ENCODE data around the gene CCND2. TPM values are rescaled to one million over a fixed set of nuclear protein-coding genes. Genes with fewer than 3 reads are reported as not detected.

Gene CCND2
- polyA plus RNA-seq, 1 donor, result 71.3 TPM

DNA sequence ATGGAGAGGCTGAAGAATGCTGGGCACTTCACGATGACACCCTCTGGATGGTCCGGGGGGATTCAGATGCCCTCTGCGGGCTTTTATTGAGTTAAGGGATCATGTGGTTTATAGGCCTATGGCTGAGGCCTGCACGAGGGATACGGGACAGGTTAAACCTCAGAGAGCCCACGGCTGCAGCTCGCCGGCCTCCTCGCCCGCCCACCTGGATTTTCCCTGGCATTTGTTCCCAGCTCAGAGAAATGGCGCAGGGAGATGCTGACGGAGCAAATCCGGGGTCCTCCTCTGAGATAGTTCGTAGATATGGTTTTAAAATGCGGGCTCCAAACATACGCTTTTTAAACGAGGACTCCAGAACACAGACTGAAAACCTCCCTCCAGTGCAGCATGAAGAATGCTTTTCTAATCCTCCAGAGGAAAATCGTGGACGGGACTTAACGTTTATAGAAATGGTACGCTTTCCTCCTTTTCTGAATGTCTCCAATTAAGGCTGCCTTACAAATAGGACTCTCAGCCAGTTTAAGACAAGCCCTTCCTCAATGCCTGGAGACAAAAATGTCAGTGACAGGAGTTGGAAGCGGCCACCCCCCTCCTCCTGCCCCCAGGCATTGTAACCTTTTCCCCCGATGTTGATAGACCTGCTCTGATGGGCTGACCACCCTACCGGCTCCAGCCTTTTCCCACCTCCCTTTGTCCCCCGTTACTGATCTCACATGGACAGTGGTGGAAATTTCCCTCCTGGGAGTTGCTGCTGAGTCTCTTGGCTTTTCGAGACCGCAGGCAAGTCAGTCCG is 16.6 kb downstream of the CCND2 start:
- DNase-seq, result no peak

DNA sequence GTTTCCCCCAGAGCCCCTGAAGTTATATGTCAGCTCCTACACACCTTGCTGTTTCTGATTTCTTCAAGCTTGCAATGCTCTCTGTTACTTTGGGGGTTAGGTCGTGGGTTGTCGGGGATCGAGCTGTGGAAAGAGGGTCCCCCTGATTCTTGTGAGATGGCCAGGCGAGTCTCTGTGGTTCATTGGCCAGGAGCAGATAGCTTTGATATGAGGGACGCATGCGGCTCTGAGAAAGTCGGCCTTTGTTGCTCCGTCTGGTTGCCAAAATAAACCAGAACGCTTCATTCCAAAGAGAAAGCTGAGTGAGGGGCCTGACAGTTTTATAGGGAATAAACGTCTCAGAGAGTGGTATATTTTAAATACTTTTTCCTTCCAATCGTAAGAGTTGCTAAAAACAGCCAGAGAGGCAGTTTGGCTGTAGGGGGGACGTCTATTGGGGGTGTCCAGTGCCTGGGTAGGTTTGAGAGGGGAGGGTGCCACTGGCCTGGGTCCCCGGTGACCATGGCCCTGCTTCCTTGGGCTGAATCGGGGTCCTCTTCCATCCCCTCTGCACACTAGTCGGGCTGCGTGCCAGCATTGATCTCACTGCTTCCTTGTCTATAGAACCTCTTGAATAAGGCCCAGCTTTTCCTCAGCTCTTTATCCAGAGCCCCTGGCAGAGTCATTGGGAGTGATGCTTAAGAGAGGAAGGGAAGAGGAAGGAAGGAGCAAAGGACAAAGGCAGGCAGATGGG is 18.9 kb downstream of the CCND2 start:
- DNase-seq, result peak; percentile 40

DNA sequence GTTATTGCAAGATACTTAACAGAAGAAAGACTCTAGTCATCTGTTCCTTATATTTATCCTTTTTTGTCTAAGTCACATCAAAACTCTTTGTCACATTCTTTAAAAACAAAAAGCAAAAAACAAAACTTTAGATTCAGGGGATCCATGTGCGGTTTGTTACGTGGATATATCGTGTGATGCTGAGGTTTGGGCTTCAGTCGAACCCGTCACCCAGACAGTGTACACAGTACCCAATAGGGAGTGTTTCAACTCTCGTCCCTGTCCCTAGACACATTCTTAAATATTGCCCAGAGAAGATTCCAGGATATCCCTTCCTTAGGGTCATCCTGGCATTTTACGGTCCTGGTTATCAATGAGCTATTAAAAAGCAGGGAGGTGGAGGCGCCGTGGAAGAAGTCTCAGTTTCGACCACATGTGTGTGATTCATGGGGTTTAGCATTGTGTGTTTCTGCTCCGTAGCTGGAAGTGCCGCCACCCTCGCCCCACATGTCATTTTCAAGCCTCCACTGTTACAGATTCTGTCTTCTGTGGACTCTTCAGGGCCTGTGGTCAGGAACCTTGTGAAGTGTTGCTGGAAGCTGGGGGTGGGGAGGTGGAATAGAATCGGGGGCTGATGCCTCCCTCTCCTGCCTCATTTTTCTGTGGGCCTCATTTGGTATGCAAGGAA is 19.9 kb downstream of the CCND2 start:
- DNase-seq, result no peak

DNA sequence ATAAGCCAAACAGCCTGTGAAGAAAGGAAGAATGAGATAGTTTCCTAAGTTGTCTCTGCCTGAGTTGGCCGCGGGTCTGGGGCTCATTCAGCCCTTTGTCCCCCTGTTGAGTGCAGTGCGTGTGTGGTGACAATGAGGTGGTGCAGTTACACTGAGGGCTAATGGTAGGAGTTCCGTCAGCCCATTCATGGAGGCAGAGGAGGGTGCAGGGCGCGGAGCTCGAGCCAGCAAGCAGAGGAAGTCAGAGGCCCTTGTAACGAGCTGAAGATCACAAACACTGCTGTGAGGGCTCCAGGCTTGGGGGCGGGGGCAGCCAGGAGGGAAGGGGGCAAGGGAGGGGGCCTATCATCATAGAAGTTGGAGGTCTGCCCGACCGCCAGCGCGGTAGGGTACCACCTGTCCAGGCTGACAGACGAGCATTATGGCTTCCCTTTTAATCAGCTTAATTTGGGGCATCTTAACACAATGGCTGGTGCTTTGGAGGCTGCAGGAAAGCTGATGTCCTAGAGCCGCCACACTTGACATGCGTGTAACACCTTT is 20.5 kb downstream of the CCND2 start:
- DNase-seq, result no peak

DNA sequence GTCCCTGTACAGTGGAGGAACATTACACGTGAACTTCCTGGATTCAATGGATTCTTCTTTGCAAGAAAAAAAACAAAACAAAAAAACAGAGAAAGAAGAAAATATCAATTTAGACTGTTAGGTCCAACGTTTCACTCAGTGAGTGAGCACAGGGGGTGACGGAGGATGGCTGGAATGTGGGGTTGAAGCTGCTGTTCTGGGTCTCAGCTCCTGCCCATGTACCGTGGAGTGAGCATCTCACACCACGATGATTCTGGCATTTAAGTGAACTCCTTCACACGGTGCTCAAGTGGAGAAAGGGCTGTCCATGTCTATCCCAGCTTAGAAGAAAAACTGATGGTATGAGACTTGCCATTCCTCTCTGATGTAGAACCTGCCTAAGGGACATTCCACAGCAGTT is 23.2 kb downstream of the CCND2 start:
- no peak for DNase-seq

DNA sequence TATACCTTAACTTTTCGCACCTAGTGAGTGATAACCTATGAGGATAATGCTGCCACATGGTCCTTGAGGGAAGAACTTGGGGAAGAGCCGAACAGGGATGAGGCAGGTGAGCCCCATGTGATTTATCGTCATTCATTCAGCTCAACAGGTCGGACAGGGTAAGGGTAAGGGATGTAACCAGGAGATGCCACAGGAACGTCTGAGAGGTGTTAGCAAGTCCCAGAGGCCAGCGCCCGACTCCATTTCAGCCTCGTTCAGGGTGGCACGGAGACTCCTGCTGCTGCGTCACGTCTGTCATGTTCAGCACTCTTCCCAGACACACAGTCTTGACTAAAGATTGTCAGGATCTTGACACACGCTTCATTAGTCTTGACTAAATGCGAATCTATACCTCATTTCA is 24.1 kb downstream of the CCND2 start:
- DNase-seq, result no peak

DNA sequence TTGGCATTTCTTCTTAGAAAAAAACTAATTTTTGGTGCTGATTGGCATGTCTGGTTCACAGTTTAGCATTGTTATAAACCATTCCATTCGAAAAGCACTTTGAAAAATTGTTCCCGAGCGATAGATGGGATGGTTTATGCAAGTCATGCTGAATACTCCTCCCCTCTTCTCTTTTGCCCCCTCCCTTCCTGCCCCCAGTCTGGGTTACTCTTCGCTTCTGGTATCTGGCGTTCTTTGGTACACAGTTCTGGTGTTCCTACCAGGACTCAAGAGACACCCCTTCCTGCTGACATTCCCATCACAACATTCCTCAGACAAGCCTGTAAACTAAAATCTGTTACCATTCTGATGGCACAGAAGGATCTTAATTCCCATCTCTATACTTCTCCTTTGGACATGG is 27.3 kb downstream of the CCND2 start:
- DNase-seq, result no peak

DNA sequence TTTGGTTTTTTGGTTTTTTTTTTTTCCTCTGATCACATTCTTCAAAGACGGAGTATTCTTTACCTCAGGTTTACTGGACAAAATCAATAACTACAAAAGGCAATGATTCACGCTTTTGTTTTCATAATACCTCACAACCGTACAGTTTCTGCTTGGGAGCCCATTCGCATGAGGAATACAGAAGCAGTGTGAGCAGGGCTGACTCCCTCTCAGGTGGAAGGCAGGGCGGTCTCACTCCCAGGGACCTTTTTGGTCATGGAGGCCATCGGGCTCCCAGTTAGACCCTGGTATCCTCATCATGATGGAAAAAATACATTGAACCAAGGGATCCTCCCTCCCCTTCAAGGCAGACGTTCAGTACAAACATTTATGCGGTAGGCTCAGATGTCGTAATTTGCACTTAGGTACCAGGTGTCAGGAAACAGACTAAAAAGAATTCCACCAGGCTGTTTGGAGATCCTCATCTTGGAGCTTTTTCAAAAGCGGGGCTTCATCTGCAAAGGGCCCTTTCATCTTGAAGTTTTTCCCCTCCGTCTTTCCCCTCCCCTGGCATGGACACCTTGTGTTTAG is 28.5 kb downstream of the CCND2 start:
- no peak for DNase-seq

DNA sequence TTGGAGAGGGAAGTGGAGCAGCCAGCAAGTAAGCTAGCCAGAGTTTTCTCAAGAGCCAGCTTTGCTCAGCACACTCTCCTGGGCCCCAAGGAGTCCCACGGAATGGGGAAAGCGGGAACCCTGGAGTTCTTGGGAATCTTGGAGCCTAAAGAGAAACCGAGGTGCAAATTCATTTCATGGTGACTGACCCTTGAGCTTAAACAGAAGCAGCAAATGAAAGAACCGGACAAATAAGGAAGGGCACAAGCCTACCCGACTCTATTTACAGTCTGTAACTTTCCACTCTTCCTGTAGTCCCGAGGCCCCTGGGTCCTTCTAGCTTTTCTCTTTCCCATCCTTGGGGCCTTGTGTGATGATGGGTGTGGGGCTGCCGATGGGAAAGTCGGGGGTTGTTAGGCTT is 29.3 kb downstream of the CCND2 start:
- no peak for DNase-seq

DNA sequence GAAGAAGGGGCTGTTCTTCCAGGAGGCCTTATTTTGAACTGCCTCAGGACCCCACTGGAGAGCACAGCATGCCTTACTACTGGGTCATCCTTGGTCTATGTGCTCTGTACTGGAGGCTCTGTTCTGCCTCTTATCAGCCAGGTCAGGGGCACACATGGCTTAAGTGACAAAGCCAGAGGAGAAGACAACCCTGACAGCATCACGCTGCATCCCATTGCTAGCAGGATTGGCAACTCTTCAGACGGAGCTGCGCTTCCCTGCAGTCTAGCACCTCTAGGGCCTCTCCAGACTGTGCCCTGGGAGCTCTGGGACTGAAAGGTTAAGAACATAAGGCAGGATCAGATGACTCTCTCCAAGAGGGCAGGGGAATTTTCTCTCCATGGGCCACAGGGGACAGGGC is 30.2 kb downstream of the CCND2 start:
- DNase-seq, result no peak

DNA sequence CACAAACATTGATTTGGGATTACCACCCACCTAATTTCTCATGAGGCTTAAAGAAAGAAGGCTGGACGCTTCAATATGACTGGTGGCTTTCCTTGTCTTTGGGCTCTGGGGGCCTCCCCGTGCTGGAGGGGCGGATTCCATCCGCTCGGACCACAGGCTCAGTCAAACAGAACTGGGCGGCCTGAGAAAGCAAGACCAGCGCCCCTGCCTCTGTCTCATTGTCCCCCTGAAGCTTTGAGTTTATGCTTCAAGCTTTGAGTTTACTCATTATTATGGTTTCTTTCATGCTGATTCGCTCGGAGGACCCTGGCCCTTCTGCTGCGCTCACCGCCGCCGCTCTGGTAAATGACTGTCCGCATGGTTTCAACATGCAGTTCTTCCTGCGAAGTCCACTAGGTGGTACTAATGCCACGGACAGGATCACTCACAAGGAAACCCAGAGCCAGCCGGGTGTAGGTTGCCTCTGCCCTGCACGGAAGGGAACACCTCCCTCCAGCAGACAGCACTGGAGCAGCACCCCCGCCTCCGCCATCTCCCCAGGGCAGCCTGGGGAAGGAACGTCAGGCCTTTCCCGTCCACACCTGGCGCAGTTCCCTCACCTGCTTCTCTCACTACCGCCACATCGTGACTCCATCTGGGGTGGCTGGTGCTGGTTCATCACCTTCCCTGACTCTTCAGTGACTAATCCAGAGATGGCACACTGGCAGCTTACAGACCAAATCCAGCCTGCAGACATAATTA is 34.2 kb downstream of the CCND2 start:
- peak; percentile 84 for DNase-seq

DNA sequence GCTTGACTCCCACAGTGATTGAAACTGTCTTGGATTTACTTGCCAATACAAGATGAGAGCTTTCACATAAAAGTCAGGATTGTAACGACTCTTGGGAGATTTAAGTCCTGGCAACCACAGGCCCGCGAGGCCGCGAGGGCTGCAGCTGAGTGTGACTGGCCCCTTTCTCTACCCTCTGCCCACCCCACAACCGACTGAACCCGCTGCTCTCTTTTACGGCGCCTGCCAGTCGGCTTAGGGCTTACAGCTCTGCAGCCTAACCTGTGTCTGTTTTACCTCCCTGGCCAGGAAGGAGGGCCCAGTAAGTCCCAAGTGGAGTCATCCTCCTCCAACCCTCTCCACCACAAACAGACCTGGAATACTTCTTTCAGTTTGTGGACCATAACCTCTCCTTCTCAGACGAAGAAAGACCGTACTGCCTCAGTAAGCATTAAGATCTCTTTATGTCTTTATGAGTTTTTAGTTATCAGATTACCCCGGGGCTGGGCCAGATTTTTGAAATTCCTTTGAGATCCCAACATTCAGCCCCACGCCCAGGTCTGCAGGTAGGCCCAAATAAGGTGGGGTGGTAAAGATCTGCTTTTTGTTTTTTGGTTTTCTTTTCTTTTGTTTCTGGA is 34.9 kb downstream of the CCND2 start:
- DNase-seq, result no peak

DNA sequence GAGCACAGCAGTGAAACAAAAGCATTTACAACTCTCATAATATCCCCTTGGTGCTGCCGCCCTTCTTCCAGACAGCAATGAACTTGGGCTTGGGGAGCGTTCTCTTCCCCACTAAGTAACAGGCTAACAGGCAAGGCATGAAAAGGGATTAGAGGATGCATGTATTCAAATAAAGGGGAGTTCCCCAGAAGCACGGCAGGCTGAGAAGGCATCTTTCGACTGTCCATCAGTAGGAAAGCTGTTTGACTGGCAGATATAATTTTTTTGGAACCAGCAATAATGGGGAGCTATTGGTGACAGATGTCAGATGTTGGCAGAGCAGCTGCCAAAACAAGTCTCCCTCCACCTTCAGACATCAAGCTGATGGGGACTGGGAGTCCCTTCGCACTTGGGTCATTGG is 38.2 kb downstream of the CCND2 start:
- no peak for DNase-seq

DNA sequence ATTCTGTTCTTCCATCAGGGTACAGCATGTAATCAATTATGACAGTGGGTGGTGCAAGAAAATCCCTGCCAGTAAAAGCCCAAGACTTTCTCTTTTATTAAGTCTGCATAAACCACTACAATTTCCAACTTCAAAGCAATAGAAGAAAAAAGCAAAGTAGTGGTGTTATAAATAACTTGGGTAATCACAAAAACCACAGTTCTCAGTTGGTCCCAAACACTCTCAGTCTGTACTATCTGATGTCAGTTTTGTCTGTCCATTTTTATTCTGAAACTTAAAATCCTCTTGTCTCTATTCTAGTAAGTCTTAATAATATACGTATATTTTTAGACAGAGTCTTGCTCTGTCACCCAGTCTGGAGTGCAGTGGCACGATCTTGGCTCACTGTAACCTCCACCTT is 38.7 kb downstream of the CCND2 start:
- DNase-seq, result no peak

DNA sequence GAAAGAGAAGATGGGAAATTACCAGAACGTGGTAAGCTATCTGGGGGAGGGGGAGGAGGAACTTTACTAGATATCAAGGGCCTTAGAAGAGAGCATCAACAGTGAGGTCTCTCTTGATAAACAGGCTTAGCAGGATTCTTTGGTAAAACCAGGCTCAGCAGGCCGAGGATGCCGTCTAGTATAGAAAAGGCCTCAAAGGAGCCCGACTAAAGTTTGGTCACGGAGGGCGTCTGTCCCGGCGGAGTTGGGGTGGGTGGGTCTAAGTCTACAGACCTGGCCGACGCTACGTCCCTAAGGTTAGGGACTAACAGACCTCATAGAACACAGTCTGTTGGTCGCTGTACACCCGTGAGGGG is 46.9 kb downstream of the CCND2 start:
- no peak for DNase-seq

DNA sequence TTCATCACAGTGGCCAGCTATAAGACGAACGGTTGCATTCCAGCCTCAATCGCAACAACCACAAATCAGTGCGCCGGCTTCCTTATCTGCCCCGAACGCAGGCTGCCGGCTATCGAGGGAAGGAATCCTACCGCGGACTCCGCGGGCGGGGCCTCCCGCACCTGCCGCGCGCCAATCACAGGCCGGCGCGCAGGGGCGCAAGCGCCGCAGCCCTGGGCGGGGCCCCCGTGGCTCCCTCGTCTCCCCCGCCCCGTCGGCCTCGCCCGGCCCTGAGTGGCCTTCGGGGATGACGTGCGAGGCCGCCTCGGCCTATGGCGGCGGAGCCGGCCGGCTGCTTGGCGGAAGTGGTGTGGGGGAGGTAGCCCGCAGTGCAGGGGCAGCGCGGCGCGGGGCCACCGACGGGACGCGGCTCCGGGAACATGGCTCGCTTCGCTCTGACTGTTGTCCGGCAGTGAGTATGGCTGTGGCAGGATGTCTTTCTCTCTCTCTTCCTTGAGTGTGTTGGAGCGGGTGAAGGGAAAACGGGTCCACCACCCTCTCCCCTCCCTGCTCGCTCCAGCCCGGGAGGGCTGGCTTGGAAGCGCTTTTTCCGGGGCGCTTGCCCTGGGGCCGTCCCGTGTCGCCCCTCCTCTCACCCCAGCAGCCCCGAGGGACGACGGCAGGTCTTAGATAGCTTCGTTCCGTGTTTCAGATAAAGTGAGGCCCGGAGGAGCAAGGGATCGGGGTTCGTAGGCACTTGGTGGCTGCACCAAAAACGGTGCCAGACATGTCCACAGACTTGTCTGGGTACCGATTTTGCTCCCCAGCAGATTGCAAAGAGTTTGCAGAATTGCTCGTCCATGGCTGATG is 47.5 kb downstream of the CCND2 start, which contains the start of gene TIGAR:
Gene TIGAR (plus strand): TSS at position 361 of the 849 bp plus-strand sequence. CDS start 59 bp downstream, at position 420.
- DNase-seq, result peak; percentile 95

DNA sequence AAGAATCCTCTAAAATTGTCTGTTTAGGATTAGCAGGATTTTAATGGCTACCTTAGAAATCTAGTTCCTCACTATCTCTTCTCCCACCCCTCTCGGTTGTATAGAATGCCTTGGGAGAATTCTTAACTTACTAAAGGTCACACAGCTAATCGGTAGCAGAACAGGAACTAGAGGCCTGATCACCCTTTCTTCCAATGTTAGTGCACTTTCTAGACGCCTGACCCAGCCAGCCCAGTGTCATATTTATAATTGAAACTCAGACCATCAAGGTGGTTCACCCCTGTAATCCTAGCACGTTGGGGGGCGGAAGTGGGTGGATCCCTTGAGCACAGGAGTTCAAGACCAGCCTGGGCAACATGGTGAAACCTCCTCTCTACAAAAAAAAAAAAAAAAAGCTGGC is 49.2 kb downstream of the CCND2 start:
- no peak for DNase-seq

All from left kidney (tissue), 2 donors.